ENCODE measurements around the gene MBNL1. TPM values are rescaled to one million over a fixed set of nuclear protein-coding genes. Genes with fewer than 3 reads are reported as not detected.

Gene MBNL1
- total and polyA plus RNA-seq, 2 of the 4 experiments (the other 2 are of a cell fraction), result 127 to 664 TPM

DNA sequence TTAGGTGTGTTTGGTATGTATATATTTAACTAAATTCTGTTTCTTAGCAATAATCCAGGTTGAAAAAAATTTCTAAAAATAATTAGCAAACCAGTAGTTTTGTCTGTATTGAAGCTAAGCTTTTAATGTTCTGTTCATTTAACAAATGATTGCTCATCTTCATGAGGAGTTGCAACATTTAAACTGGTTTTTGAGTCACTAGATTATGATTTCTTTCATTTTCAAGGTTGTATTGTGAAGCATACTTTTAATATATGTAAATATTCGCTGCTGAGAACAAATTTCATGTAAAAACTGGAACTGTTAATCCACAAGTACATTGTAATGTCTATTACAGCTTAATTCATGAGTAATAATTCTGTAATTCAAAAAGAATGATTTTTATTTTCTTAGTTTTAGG, 192.7 kb downstream of the MBNL1 start:
- dilution Hi-C loops (cut with HindIII; ENCODE audit: low sequenced_read_pairs, unreplicated experiment), result no loop called here
- no peak overlapping the region for H3K27ac ChIP-seq (ENCODE audit: insufficient read depth, low read length)

More for the DNA sequence above, 192.7 kb downstream of the MBNL1 start:
- Histone ChIP-seq H3K4me3 (ENCODE audit: insufficient read depth, low read depth, low read length) (no peak overlapping the region), H2BK20ac (ENCODE audit: low read depth, low read length) (no peak overlapping the region), H3K4me2 (ENCODE audit: low read depth, low read length) (no peak overlapping the region), H4K20me1 (ENCODE audit: insufficient read depth, low read length) (peaks cover 5% of the 10 kb centered on the region; the same call in 1 of the 2 replicates), H4K91ac (ENCODE audit: insufficient read depth, low read depth, low read length) (no peak overlapping the region), H2AFZ (replicated peaks; ENCODE audit: low read length, poor library complexity) (no peak overlapping the region), H2BK5ac (ENCODE audit: low read depth, low read length, poor library complexity, severe bottlenecking) (no peak overlapping the region), H4K5ac (ENCODE audit: low read depth, low read length) (no peak overlapping the region), H3K4me1 (ENCODE audit: control insufficient read depth, insufficient read depth, low read length) (peaks cover 1% of the 10 kb centered on the region), H2BK120ac (ENCODE audit: low read depth, low read length) (no peak overlapping the region), H3K56ac (ENCODE audit: extremely low read depth, insufficient read depth, low read length) (no peak overlapping the region), H2AK9ac (replicated peaks; ENCODE audit: low read depth, low read length, poor library complexity) (no peak overlapping the region), H3K79me1 (ENCODE audit: low read depth in 1 of 2, low read length in 2 of 2) (peaks cover 15 to 28% of the 10 kb centered on the region in 2 experiments; a peak in 3 of 4 replicates), H3K4ac (ENCODE audit: low read depth, low read length) (no peak overlapping the region), H3K27me3 (ENCODE audit: control insufficient read depth, insufficient read depth, low read length) (no peaks in the 10 kb centered on the region), H3K9me1 (ENCODE audit: insufficient read depth, low read length) (peaks cover 2% of the 10 kb centered on the region; the same call in 1 of the 2 replicates), H3K18ac (ENCODE audit: low read depth, low read length) (no peak overlapping the region), H2BK15ac (ENCODE audit: low read depth, low read length) (no peak overlapping the region), H4K8ac (ENCODE audit: low read depth in 2 of 2, low read length in 2 of 2) (no peak overlapping the region), H3K9ac (ENCODE audit: low read depth, low read length) (no peak overlapping the region), H3K14ac (replicated peaks; ENCODE audit: low read depth, low read length) (no peak overlapping the region), H3K36me3 (ENCODE audit: control insufficient read depth, insufficient read depth, low read length) (peaks cover 25% of the 10 kb centered on the region), H3K9me3 (ENCODE audit: control insufficient read depth, insufficient read depth, low read length) (no peaks in the 10 kb centered on the region), H3K23ac (ENCODE audit: low read depth, low read length) (no peak overlapping the region), H2AK5ac (ENCODE audit: low read depth, low read length) (no peak overlapping the region)
- DNase-seq (no peak), ATAC-seq (ENCODE audit: low read depth) (no peak)
- no CpG with 5 or more reads among the region's 1 CpG for WGBS, 2 experiments (ENCODE audit: extremely low coverage in 2 of 2, insufficient read length in 1 of 2)
- in situ Hi-C loops (cut with MboI; ENCODE audit: low sequenced_read_pairs), result no loop called here
- ChIA-PET CTCF (no interaction called here), POLR2A (ENCODE audit: unreplicated experiment) (no interaction called here)
- intact Hi-C loops (cut with micrococcal nuclease), result no loop called here
- TF ChIP-seq, protein P1, sequence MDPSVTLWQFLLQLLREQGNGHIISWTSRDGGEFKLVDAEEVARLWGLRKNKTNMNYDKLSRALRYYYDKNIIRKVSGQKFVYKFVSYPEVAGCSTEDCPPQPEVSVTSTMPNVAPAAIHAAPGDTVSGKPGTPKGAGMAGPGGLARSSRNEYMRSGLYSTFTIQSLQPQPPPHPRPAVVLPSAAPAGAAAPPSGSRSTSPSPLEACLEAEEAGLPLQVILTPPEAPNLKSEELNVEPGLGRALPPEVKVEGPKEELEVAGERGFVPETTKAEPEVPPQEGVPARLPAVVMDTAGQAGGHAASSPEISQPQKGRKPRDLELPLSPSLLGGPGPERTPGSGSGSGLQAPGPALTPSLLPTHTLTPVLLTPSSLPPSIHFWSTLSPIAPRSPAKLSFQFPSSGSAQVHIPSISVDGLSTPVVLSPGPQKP (IDR thresholded peaks at IDR 0.05; ENCODE audit: borderline replicate concordance, low read depth, low read length), result no peak
- peak; percentile 72 for TF ChIP-seq CEBPB (IDR thresholded peaks at IDR 0.05; ENCODE audit: low read depth, low read length)
- BruUV-seq (replicated peaks), result no TSS peak
